HG03139 (cell line): ENCODE measurements around the gene PPP2R1A.
"Not testable (repeated sequence)": the region's sequence is repeated elsewhere in the genome, so short reads cannot be mapped to it uniquely, and the experiment has no call there.

Source experiments
- ATAC-seq: cut with Tn5 transposase; IDR thresholded peaks from one replicate; pipeline ENCODE4 v1.9.1; 2021; ENCODE audit not compliant: unreplicated experiment

PPP2R1A gene

GRCh38 chr19:52200044-52200443 lies 10.2 kb downstream of the PPP2R1A start:
- ATAC-seq, result no peak

DNA sequence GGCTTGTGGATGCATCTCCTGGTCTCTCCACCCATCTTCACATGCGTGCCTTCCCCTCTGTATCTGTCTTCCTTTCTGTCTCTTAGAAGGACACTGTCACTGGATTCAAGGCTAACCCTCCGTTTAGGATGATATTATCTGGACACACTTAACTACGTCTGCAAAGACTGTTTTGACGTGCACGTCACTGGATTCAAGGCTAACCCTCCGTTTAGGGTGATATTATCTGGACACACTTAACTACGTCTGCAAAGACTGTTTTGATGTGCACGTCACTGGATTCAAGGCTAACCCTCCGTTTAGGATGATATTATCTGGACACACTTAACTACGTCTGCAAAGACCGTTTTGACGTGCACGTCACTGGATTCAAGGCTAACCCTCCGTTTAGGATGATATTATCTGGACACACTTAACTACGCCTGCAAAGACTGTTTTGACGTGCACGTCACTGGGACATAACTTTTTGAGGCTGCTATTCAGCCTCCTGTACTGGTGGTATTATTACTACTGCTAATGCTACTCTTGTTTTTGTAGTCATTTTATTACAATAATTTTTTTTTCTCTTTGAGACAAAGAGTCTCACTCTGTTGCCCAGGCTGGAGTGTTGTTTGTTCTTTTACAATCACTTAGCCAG lies 11.0 kb downstream of the PPP2R1A start:
- not testable (repeated sequence) for ATAC-seq

DNA sequence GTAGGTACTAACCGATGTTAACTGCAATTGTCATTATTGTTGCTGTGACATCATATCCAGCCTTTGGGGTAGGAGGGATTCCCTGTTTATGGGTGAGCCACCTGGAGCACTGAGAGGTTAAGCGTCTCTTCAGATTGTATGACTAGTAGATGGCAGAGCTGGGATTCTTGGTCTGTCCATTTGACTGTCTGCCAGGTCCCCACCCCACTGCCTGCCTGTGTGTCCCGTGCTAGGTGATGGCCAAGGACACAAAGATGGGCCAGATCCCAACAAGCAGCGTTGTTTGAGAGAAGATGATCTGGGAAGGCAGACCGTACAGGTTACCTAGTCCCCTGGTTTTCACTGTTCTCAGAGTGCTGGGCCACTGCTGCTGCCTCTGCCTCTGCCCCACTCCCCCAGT lies 16.6 kb downstream of the PPP2R1A start:
- no peak for ATAC-seq

DNA sequence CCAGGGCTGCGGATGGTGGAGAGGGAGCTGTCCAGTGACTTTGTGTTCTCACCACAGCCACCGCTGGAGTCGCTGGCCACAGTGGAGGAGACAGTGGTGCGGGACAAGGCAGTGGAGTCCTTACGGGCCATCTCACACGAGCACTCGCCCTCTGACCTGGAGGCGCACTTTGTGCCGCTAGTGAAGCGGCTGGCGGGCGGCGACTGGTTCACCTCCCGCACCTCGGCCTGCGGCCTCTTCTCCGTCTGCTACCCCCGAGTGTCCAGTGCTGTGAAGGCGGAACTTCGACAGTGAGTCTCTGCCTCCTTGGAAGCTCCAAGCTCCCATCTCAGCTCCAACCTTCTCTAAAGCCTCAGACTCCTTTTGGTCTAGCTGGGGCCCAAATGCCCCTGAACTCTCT lies 21.4 kb downstream of the PPP2R1A start:
- ATAC-seq, result no peak

DNA sequence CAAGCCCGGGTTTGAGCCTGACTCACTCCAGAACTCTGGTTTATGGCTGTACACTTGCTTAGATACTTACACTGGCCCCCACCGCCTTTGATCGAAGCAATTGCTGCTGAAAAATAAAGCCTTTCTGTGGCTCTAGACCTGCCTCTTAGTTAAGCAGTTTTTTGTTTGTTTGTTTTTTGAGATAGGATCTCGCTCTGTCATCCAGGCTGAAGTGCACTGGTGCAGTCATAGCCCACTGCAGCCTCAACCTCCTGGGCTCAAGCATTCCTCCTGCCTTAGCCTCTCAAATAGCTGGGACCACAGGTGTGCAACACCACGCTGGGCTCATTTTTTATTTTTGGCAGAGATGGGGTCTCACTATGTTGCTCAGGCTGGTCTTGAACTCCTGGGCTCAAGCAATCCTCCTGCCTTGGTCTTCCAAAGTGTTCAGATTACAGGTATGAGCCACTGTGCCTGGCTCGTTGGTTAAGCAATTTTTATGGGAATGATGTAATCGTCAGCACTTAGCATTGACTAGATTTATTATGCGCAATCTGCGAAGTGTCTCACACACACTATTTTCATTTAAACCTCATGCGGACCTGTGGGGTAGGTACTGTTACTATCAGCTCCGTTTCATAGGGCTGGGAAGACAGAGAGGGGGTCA lies 22.2 kb downstream of the PPP2R1A start:
- ATAC-seq, result no peak

DNA sequence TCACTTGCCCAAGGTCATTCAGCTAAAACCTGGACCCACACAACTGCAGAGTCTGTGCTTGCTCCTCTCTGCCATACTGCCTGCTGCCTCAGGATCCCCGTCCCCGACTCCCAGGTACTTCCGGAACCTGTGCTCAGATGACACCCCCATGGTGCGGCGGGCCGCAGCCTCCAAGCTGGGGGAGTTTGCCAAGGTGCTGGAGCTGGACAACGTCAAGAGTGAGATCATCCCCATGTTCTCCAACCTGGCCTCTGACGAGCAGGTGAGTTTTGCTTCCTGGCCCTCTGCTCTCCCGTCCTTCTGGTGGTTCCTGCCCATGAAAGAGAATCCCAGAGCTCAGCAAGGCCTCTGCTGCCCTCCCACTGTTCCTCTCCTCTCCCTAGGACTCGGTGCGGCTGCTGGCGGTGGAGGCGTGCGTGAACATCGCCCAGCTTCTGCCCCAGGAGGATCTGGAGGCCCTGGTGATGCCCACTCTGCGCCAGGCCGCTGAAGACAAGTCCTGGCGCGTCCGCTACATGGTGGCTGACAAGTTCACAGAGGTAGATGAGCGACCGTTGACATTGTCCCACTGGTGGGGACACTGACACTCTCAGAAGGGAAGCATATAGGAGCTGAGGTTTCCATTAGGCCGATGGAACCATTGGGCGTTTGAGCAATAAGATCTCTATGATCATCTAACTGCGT lies 22.9 kb downstream of the PPP2R1A start:
- no peak for ATAC-seq

DNA sequence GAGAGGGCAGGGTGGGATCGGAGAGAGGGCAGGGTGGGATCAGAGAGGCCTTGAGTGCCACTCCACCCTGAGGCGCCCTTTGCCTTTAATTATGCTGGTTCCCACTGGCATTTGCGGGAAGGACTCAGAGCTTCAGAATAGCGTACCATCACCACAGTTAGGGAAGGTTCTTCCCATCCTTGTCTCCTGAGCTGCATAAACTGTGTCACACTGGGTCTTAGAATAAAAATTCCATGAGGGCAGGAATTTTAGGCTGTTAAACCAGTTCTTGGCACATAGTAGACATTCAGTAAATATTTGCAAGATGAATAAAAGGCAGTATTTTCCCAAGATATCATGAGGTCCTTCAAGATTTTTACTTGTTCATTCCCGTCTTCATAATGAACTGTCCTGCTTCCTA lies 24.4 kb downstream of the PPP2R1A start:
- ATAC-seq, result no peak

GRCh38 chr19:52216401-52216800 lies 26.5 kb downstream of the PPP2R1A start:
- ATAC-seq, result no peak

- no peak for ATAC-seq
These were observed 27.7 kb downstream of the PPP2R1A start for GRCh38 chr19:52217576-52217975.

GRCh38 chr19:52219611-52220010 lies 29.8 kb downstream of the PPP2R1A start:
- ATAC-seq, result no peak

DNA sequence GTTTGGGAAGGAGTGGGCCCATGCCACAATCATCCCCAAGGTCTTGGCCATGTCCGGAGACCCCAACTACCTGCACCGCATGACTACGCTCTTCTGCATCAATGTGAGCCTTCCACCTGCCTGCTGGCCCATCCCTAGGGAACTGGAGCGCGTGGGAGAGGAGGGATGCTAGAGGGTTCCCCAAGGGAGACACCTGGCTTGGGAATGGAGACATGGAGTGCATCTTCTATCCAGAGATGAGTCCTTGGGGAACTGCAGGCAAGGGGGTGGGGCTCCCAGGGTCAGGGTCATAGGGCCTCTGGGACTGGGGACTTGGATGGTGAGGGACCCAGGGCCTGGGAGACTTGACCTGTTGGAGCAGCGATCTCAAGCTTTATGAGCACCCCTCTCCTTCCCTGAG lies 31.2 kb downstream of the PPP2R1A start:
- ATAC-seq, result no peak

DNA sequence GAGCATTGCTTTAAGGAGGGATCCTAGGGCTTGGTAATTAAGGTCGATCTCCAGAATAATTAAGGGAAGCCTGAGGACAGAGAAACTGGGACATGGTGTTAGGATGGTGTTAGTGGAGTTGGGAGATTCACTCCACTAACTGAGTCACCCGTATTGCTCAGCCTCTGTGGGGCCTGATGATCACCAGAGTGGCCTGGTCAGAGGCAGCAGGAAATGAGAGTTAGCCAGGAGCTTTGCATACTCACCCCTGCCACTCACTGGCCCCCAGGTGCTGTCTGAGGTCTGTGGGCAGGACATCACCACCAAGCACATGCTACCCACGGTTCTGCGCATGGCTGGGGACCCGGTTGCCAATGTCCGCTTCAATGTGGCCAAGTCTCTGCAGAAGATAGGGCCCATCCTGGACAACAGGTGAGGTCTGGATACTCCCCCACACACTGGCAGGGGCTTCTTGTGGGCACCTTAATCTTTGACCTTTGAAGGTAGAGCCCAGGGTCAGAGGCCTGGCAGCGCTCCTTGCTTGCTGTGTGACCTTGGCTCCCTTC lies 32.1 kb downstream of the PPP2R1A start:
- no peak for ATAC-seq

DNA sequence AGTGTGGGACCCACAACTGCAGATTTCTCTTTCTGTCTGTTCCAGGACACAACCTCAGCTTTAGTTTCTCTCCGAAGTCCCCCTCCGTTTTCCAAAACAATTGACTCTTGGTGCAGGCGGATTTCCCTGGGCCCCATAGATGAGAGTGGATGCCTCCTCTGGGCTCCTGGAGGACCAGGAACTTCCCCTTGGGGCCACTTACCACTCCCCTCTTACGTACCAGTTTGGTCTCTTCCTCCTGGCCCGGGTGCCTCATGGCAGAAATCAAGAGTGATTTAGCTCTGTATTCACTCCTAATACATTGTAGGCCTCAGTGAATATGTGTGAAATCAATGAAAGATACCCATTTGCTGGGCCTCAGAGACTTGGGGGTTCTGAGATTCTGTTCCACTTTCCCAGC lies 34.4 kb downstream of the PPP2R1A start:
- ATAC-seq, result no peak

GRCh38 chr19:52226652-52227051 lies 36.8 kb downstream of the PPP2R1A start:
- ATAC-seq, result no peak

DNA sequence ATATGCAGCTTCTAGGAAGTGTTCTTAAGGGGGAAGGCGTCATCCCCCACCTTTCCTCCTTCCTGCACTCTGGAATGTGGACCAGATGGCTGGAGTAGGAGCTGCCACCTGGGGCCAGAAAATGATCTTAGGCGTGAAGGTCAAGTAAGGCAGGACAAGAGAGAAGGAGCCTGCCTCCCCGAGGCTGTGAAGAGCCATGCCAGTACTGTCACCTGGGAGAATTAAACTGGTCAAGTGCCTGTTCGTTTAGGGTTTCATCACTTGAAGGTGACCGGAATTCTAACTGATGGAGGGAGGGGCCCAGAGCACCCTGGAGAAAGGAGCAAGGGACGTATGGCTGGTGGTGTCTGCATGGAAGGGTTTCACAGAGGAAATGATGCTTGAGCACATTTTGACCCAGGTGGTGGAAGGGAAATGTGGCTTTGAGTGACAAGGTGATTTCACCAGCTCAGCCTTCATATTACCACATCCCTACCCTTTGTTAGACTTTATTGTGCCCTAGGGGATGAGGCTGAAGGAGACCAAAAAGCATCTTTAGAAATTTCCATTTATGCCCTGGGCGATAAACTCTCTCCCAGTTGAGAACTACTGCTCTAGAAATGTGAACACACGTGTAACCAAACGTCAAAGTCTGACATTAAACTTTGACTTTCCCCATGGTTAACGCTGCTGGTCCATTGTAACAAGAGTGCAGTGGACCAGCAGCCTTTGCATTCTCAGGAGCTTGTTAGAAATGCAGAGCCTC lies 37.5 kb downstream of the PPP2R1A start:
- no peak for ATAC-seq

DNA sequence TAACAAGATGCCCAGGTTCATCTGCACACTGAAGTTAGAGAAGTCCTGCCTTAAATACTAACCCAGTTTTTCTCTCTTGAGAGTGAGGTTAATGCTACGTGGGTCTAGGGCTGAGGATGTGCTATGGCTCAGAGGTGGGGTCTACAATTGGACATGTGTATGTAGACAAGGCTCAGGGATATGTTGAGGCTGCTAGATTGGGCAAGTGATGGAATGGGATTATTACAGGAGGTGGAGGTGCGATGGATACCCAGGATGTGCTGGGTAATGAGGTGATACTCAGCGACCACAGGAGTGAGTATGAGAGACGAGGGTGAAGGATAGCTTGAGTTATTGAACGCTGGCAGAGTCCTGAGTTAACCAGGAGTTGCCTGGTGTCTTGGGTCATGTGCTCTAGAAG lies 38.1 kb downstream of the PPP2R1A start:
- no peak for ATAC-seq

DNA sequence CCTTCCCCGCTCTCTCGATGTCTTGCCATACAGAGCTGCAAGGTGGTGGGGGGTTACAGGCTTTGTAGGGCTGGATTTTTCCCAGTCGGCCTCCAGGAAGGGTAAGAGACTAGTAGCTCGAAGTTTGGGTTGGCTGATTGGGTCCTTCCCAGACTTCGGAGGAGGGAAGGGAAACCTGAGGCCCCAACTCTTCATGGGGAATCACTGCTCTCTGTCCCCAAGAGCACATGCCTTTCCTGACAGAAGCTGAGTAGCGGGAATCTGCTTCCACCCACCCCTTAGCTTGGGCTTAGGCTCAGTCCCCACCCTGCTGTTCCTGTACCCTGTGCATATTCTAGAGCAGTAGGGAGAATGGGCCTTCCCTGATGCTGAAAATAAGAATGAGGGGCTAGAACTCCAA lies 39.7 kb downstream of the PPP2R1A start:
- no peak for ATAC-seq

- no peak for ATAC-seq
These were observed 40.8 kb downstream of the PPP2R1A start for GRCh38 chr19:52230685-52231084.

GRCh38 chr19:52231154-52231910 lies 41.5 kb downstream of the PPP2R1A start:
- no peak for ATAC-seq

- ATAC-seq, result no peak
These were observed 44.6 kb downstream of the PPP2R1A start for GRCh38 chr19:52234406-52234805.

DNA sequence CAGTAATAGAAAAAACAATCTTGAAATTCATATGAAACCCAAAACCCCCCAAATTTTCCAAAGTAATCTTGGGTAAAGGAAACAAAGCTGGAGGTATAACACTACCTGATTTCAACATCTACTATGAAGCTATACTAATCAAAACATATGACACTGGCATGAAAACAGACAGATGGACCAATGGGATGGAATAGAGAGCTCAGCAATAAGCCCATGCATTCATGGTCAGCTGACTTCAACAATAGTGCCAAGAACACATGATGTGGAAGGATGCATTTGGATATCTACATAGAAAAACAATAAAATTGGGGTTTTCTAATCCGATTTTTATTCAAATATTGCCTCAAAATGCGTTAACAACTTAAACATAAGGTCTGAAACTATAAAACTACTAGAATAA lies 47.3 kb downstream of the PPP2R1A start:
- no peak for ATAC-seq
